D721Med (cell line): ENCODE data around the gene CLIC6.

Experiments used
- DNase-seq: peaks from one replicate; pipeline ENCODE4 v3.0.0; 2011; ENCODE audit warnings: low spot score; ENCODE audit not compliant: insufficient read length
- FAIRE-seq: peaks from 2 replicates; lab custom pipeline; 2011; peaks lifted over from hg19 to GRCh38; lab: Jason Lieb, UNC
- CTCF ChIP-seq: IDR thresholded peaks from 2 replicates; pipeline ENCODE4 v1.5.1; 2012; ENCODE audit warnings: mild to moderate bottlenecking, control low read depth; ENCODE audit not compliant: insufficient read depth; ENCODE audit errors: missing control alignments

The CLIC6 gene

GRCh38 chr21:34762786-34763185 lies 94.0 kb downstream of the CLIC6 start:
- no peak for TF ChIP-seq CTCF
- FAIRE-seq (no peak), DNase-seq (no peak)

- TF ChIP-seq CTCF, result no peak
- FAIRE-seq (no peak), DNase-seq (no peak)
Measured at GRCh38 chr21:34764715-34765284, 96.0 kb downstream of the CLIC6 start.

- FAIRE-seq, result no peak
- DNase-seq, result no peak
- TF ChIP-seq CTCF, result no peak
Measured at GRCh38 chr21:34765619-34766018, 96.8 kb downstream of the CLIC6 start.

GRCh38 chr21:34766862-34767261 lies 98.1 kb downstream of the CLIC6 start:
- FAIRE-seq (no peak), DNase-seq (no peak)

More at GRCh38 chr21:34766862-34767261, 98.1 kb downstream of the CLIC6 start:
- TF ChIP-seq CTCF, result no peak
